GM21390 (cell line): Measurements from ENCODE around the gene TAL2.
A peak's percentile ranks its signal among the peaks of the same experiment; 100 is the strongest.

Experiments used
- ATAC-seq: cut with Tn5 transposase; IDR thresholded peaks from one replicate; pipeline ENCODE4 v1.9.1; 2021; ENCODE audit not compliant: unreplicated experiment

Gene TAL2

GRCh38 chr9:105673850-105674387 lies 11.7 kb downstream of the TAL2 start:
- ATAC-seq, result no peak

GRCh38 chr9:105676351-105676923 lies 14.2 kb downstream of the TAL2 start:
- no peak for ATAC-seq

GRCh38 chr9:105678163-105678562 lies 15.9 kb downstream of the TAL2 start:
- no peak for ATAC-seq

- no peak for ATAC-seq
These were observed 16.5 kb downstream of the TAL2 start for GRCh38 chr9:105678781-105679180.

GRCh38 chr9:105679257-105680022 lies 17.2 kb downstream of the TAL2 start:
- ATAC-seq, result no peak

GRCh38 chr9:105681313-105681712 lies 19.1 kb downstream of the TAL2 start:
- no peak for ATAC-seq

GRCh38 chr9:105681724-105682123 lies 19.5 kb downstream of the TAL2 start:
- ATAC-seq, result no peak

- no peak for ATAC-seq
These were observed 21.5 kb downstream of the TAL2 start for GRCh38 chr9:105683688-105684275.

- no peak for ATAC-seq
These were observed 24.7 kb downstream of the TAL2 start for GRCh38 chr9:105686936-105687335.

- no peak for ATAC-seq
These were observed 28.5 kb downstream of the TAL2 start for GRCh38 chr9:105690742-105691141.

GRCh38 chr9:105693435-105694189 lies 31.4 kb downstream of the TAL2 start:
- peak; percentile 38 for ATAC-seq

- ATAC-seq, result peak; percentile 73
These were observed 32.1 kb downstream of the TAL2 start, which contains the start of gene TMEM38B for GRCh38 chr9:105694190-105694847. Gene TMEM38B, plus strand, starts transcription at chr9:105694541. Its CDS starts 120 bp downstream, at chr9:105694661.

GRCh38 chr9:105694848-105695581 lies 32.8 kb downstream of the TAL2 start:
- peak; percentile 54 for ATAC-seq

- ATAC-seq, result no peak
These were observed 34.0 kb downstream of the TAL2 start for GRCh38 chr9:105696219-105696793.

- no peak for ATAC-seq
These were observed 35.6 kb downstream of the TAL2 start for GRCh38 chr9:105697871-105698270.

- ATAC-seq, result no peak
These were observed 36.2 kb downstream of the TAL2 start for GRCh38 chr9:105698348-105698870.

- ATAC-seq, result no peak
These were observed 38.4 kb downstream of the TAL2 start for GRCh38 chr9:105700668-105701067.

- ATAC-seq, result no peak
These were observed 38.9 kb downstream of the TAL2 start for GRCh38 chr9:105701145-105701544.

- ATAC-seq, result no peak
These were observed 40.0 kb downstream of the TAL2 start for GRCh38 chr9:105702207-105702606.
